Activated CD4-positive, alpha-beta T cell treated with anti-CD3 and anti-CD28 coated beads for 24 hours (primary cell): ENCODE data around the gene CNOT1.

Source experiments
- DNase-seq, 2 donors: peaks; one replicate each; pipeline ENCODE4 v3.0.0-alpha.2; 2020; ENCODE audit warnings: low read depth in 2 of 2

Gene CNOT1

GRCh38 chr16:58485184-58485887 is 144.3 kb downstream of the CNOT1 start:
- DNase-seq, result no peak

GRCh38 chr16:58481931-58482330 is 147.7 kb downstream of the CNOT1 start:
- no peak for DNase-seq

GRCh38 chr16:58481226-58481869 is 148.3 kb downstream of the CNOT1 start:
- DNase-seq, result no peak

GRCh38 chr16:58478427-58478826 is 151.2 kb downstream of the CNOT1 start:
- no peak for DNase-seq

- no peak for DNase-seq
Observed at GRCh38 chr16:58476791-58477190, 152.8 kb downstream of the CNOT1 start.

GRCh38 chr16:58475091-58475619 is 154.5 kb downstream of the CNOT1 start:
- DNase-seq, result no peak

GRCh38 chr16:58474296-58474695 is 155.3 kb downstream of the CNOT1 start:
- DNase-seq, result no peak

GRCh38 chr16:58472827-58473226 is 156.8 kb downstream of the CNOT1 start:
- DNase-seq, result no peak

- DNase-seq, result no peak
Observed at GRCh38 chr16:58472266-58472665, 157.4 kb downstream of the CNOT1 start.

GRCh38 chr16:58471209-58471975 is 158.2 kb downstream of the CNOT1 start:
- no peak for DNase-seq
